Measurements from ENCODE around the gene SNX1.

DNA sequence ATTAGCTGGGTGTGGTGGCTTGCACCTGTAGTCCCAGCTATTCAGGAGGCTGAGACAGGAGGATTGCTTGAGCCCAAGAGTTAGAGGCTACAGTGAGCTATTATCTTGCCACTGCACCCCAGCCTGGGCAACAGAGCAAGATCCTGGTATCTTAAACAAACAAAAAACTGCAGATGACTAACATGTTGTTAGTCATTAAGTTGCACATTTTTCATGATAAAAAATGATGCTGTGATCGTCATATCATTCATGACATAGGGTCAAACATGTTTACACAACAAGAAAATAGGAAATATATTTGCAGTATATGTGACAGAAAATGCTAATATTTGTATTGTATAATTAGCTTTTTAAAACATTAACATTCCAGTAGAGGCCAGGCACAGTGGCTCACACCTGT lies 29.3 kb upstream of the SNX1 start:
- no peak for TF ChIP-seq EZH2 (IDR thresholded peaks at IDR 0.05; ENCODE audit: insufficient read depth, poor library complexity, severe bottlenecking)
- TF ChIP-seq EZH2phosphoT487 (IDR thresholded peaks at IDR 0.05; ENCODE audit: insufficient read depth, low read depth): no peak
